OCI-M2 (cell line): ENCODE measurements around the gene TNFAIP8L3.

ENCODE experiments used
- DNase-seq: peaks from one replicate; lab custom pipeline; 2025; ENCODE audit not compliant: unreplicated experiment; lab: John Stamatoyannopoulos, UW

Gene TNFAIP8L3

DNA sequence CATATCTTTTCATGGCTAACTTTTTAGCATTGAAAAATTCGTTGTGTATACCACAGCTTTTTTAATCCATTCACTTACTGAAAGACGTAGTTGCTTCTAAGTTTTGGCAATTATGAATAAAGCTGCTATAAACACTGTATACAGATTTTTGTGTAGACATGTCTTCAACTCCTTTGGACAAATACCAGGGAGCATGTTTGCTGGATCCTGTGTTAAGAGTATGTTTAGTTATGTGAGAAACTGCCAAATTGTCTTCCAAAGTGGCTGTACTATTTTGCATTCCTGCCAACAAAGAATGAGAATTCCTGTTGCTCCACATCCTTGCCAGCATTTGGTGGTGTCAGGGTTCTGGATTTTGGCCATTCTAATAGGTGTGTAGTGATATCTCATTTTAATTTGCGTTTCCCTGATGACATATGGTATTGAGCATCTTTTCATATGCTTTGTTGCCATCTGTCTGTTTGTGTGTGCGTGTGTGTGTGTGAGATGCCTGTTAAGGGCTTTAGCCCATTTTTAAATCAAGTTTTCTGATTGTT, 87.5 kb downstream of the TNFAIP8L3 start:
- no peak for DNase-seq
